GM12878 (cell line): ENCODE measurements around the gene CDH4. TPM values are rescaled to one million over a fixed set of nuclear protein-coding genes. Genes with fewer than 3 reads are reported as not detected.

ENCODE experiments used
- ATAC-seq: fragments of 200-7000 bp; cut with Tn5 transposase; 3 replicates; pipeline ENCODE4 v1.9.1; 2020; ENCODE audit warnings: mild to moderate bottlenecking, moderate library complexity
- BruUV-seq: library from RNA; stranded (reverse); fragments of 400-500 nt; replicated peaks from 2 replicates; lab custom pipeline; 2021; lab: Mats Ljungman, UMichigan
- CTCF ChIA-PET: fragments of 300-600 bp; sonication (Branson Sonifier 250); formaldehyde crosslinking; extraction: SDS; loops from one replicate; lab custom pipeline; 2021; ENCODE audit warnings: inconsistent platforms; lab: Yijun Ruan, JAX
- POLR2A ChIA-PET: fragments of 350-600 bp; formaldehyde crosslinking; extraction: SDS; loops from one replicate; lab custom pipeline; 2021; ENCODE audit warnings: inconsistent platforms; lab: Charles Lee
- RAD21 ChIA-PET: fragments of 300-600 bp; sonication (Branson Sonifier 250); formaldehyde crosslinking; loops from one replicate; lab custom pipeline; 2023; ENCODE audit warnings: antibody characterized with exemption; ENCODE audit not compliant: unreplicated experiment; lab: Charles Lee
- SMC1A ChIA-PET: fragments of 300-600 bp; sonication (Branson Sonifier 250); formaldehyde crosslinking; loops from one replicate; lab custom pipeline; 2023; ENCODE audit not compliant: unreplicated experiment, uncharacterized antibody; lab: Charles Lee
- DNase-seq: peaks from one replicate; pipeline ENCODE4 v3.0.0-alpha.2; 2011; ENCODE audit warnings: low read depth, low spot score
- FAIRE-seq: peaks from 3 replicates; lab custom pipeline; 2011; peaks lifted over from hg19 to GRCh38; lab: Jason Lieb, UNC
- H2AFZ ChIP-seq: 2 replicates; pipeline ENCODE4 v1.6.0; 2011; ENCODE audit warnings: low read depth, low read length, control low read depth; ENCODE audit not compliant: control insufficient read depth
- H3K27ac ChIP-seq: 2 replicates; pipeline ENCODE4 v1.5.1; 2011; ENCODE audit warnings: control low read depth; ENCODE audit not compliant: control insufficient read depth, insufficient read depth
- H3K27me3 ChIP-seq, 2 experiments: replicated peaks in 1 of 2; 2 replicates each; pipeline versions ENCODE4 v1.6.0 to v1.6.1; 2011; ENCODE audit warnings: low read length in 1 of 2; ENCODE audit not compliant: control insufficient read depth in 2 of 2, insufficient read depth in 2 of 2
- H3K36me3 ChIP-seq, 2 experiments: 2 replicates each; pipeline ENCODE4 v1.5.1; 2011; ENCODE audit warnings: low read length in 1 of 2; ENCODE audit not compliant: control insufficient read depth in 2 of 2, insufficient read depth in 2 of 2
- H3K4me1 ChIP-seq: 2 replicates; pipeline ENCODE4 v1.6.1; 2011; ENCODE audit warnings: mild to moderate bottlenecking, low read length, moderate library complexity, mixed read lengths; ENCODE audit not compliant: control insufficient read depth, insufficient read depth
- H3K4me2 ChIP-seq: 2 replicates; pipeline ENCODE4 v1.6.0; 2011; ENCODE audit warnings: control low read depth; ENCODE audit not compliant: control insufficient read depth, insufficient read depth
- H3K4me3 ChIP-seq: fragments of 200-600 bp; sonication (generic); 2 replicates; pipeline ENCODE4 v1.5.1; 2016
- H3K79me2 ChIP-seq: 2 replicates; pipeline ENCODE4 v1.6.0; 2011; ENCODE audit warnings: low read length; ENCODE audit not compliant: control insufficient read depth, insufficient read depth
- H3K9ac ChIP-seq: 2 replicates; pipeline ENCODE4 v1.8.0; 2011; ENCODE audit warnings: low read length, control low read depth, mixed read lengths; ENCODE audit not compliant: control insufficient read depth, insufficient read depth
- H3K9me3 ChIP-seq: replicated peaks from 3 replicates; pipeline ENCODE4 v1.5.1; 2011; ENCODE audit warnings: mild to moderate bottlenecking, low read length; ENCODE audit not compliant: control insufficient read depth, insufficient read depth
- H4K20me1 ChIP-seq: 2 replicates; pipeline ENCODE4 v1.6.0; 2011; ENCODE audit not compliant: control insufficient read depth, insufficient read depth
- CEBPZ ChIP-seq: fragments of 150-350 bp; IDR thresholded peaks from 2 replicates; pipeline ENCODE4 v1.6.1; 2016; ENCODE audit warnings: low read depth, low read length
- CREM ChIP-seq: IDR thresholded peaks from 2 replicates; pipeline ENCODE4 v1.6.1; 2014; ENCODE audit warnings: antibody characterized with exemption, low read depth
- HDAC6 ChIP-seq: fragments of 200-600 bp; sonication (generic); IDR thresholded peaks from one replicate; pipeline ENCODE4 v1.8.0; 2017; ENCODE audit warnings: antibody characterized with exemption; ENCODE audit not compliant: unreplicated experiment
- NKRF ChIP-seq: fragments of 450-650 bp; conservative IDR thresholded peaks from 2 replicates; pipeline ENCODE4 v1.6.1; 2017; ENCODE audit warnings: mild to moderate bottlenecking, moderate library complexity
- NRF1 ChIP-seq: conservative IDR thresholded peaks from 2 replicates; pipeline ENCODE4 v1.6.1; 2011; ENCODE audit warnings: mild to moderate bottlenecking, low read depth, low read length, improper control_type of control experiment
- PAX5 ChIP-seq: IDR thresholded peaks from 2 replicates; pipeline ENCODE4 v1.6.1; 2011; ENCODE audit warnings: low read depth, low read length, borderline replicate concordance
- RELA ChIP-seq: fragments of 450-650 bp; IDR thresholded peaks from 2 replicates; pipeline ENCODE4 v1.8.0; 2014; ENCODE audit warnings: borderline replicate concordance; ENCODE audit not compliant: partially characterized antibody
- REST ChIP-seq: IDR thresholded peaks from 2 replicates; pipeline ENCODE4 v1.6.1; 2012; ENCODE audit warnings: mild to moderate bottlenecking, low read depth, low read length
- STAT1 ChIP-seq: fragments of 450-650 bp; conservative IDR thresholded peaks from 2 replicates; pipeline ENCODE4 v1.6.1; 2014; ENCODE audit warnings: antibody characterized with exemption, mild to moderate bottlenecking
- USF2 ChIP-seq: IDR thresholded peaks from 2 replicates; pipeline ENCODE4 v1.6.1; 2011; ENCODE audit warnings: low read depth, low read length, improper control_type of control experiment, borderline replicate concordance
- YY1 ChIP-seq: IDR thresholded peaks from 2 replicates; pipeline ENCODE4 v1.6.1; 2011; ENCODE audit warnings: low read depth, mild to moderate bottlenecking, low read length
- ZNF207 ChIP-seq: fragments of 450-650 bp; IDR thresholded peaks from 2 replicates; pipeline ENCODE4 v1.6.1; 2014; ENCODE audit warnings: antibody characterized with exemption, mild to moderate bottlenecking, borderline replicate concordance
- ZNF274 ChIP-seq: IDR thresholded peaks from one replicate; pipeline ENCODE4 v1.8.0; 2011; ENCODE audit not compliant: insufficient read length, insufficient read depth
- WGBS: methylation state at CpG from one replicate; pipeline ENCODE4 v1.1.6; 2016; ENCODE audit warnings: low lambda C conversion rate; ENCODE audit not compliant: insufficient replicate concordance, insufficient coverage; ENCODE audit errors: missing lambda C conversion rate; 5-methylcytosine and 5-hydroxymethylcytosine counted together
- in situ Hi-C: fragments of 300-500 bp; cut with MboI; formaldehyde crosslinking; loops from 9 replicates; pipeline ENCODE4 v1.14.3; 2018; ENCODE audit warnings: mixed read lengths
- intact Hi-C: fragments of 100-400 bp; cut with micrococcal nuclease; formaldehyde crosslinking; loops from one replicate; pipeline ENCODE4 v1.14.2; 2022; ENCODE audit not compliant: unreplicated experiment
- polyA plus RNA-seq, 11 experiments: library from polyadenylated mRNA; depleted of rRNA in 4 of 11; unstranded in 6 of 11; stranded (reverse) in 5 of 11; fragments of >200 nt; fragmentation: Nextera tagmentation in 4 of 11; fragmentation: Illumina TruSeq in 1 of 11; extraction: Ambion mirVana in 4 of 11; extraction: Trizol in 1 of 11; gene quantifications; 1 replicate in 1 of 11; 2 replicates in 10 of 11; pipeline versions ENCODE4 v1.2.1 to v1.2.3, GENCODE V29; 2011 to 2016; ENCODE audit warnings: inconsistent platforms in 2 of 11, missing spikeins in 2 of 11, low read depth in 1 of 11
- total RNA-seq, 4 experiments: library from RNA; depleted of rRNA in 3 of 4; stranded (reverse); fragments of >200 nt in 3 of 4; fragmentation: Illumina TruSeq in 1 of 4; extraction: Trizol in 1 of 4; gene quantifications; 2 replicates each; pipeline versions ENCODE4 v1.2.1 to v1.2.3, GENCODE V29; 2013 to 2021

The CDH4 gene
- total and polyA plus RNA-seq, 10 of the 15 experiments (the other 5 are each of a cell fraction or from before 2014, with no cell fraction given): not detected

- TF ChIP-seq REST (no peak), CEBPZ (no peak)
Measured at GRCh38 chr20:61581825-61582188, 329.7 kb downstream of the CDH4 start (continued).

- H3K9ac ChIP-seq: no peak overlapping the region
- no peaks in the 10 kb centered on the region; the same call in 2 of the 3 replicates for H3K9me3 ChIP-seq
- WGBS: 37% methylated on average over 15 of the region's 15 CpGs
- SMC1A ChIA-PET: no interaction called here
- no peaks in the 10 kb centered on the region for H3K79me2 ChIP-seq
- H3K4me1 ChIP-seq: no peaks in the 10 kb centered on the region
- intact Hi-C loops (no loop called here), in situ Hi-C loops (no loop called here)
- no peak overlapping the region for H3K4me3 ChIP-seq
- RAD21 ChIA-PET: no interaction called here
- H3K36me3 ChIP-seq: no peaks in the 10 kb centered on the region
- BruUV-seq: no TSS peak
- CTCF ChIA-PET: no interaction called here
- DNase-seq: no peak
- no peak overlapping the region for H2AFZ ChIP-seq
- FAIRE-seq: no peak
- no peak overlapping the region for H3K27ac ChIP-seq
- no peaks in the 10 kb centered on the region for H4K20me1 ChIP-seq
- ATAC-seq: no peak
- POLR2A ChIA-PET: no interaction called here
- H3K4me2 ChIP-seq: no peak overlapping the region
- H3K27me3 ChIP-seq: no peaks in the 10 kb centered on the region
- no peak for TF ChIP-seq PAX5
- TF ChIP-seq NRF1: no peak
- TF ChIP-seq USF2: no peak
- TF ChIP-seq CREM: no peak
- TF ChIP-seq YY1: no peak
- no peak for TF ChIP-seq HDAC6
- no peak for TF ChIP-seq RELA
- TF ChIP-seq ZNF274: no peak
- TF ChIP-seq ZNF207: no peak
- no peak for TF ChIP-seq STAT1
- TF ChIP-seq NKRF: no peak
Measured at GRCh38 chr20:61582196-61582923, 330.3 kb downstream of the CDH4 start.
